Right renal cortex interstitium (tissue), 3 donors: Measurements from ENCODE around the gene CFLAR. TPM values are rescaled to one million over a fixed set of nuclear protein-coding genes. Genes with fewer than 3 reads are reported as not detected.
"Not testable (repeated sequence)": the region's sequence is repeated elsewhere in the genome, so short reads cannot be mapped to it uniquely, and the experiment has no call there.

ENCODE experiments used
- DNase-seq, 3 donors: peaks; one replicate each; pipeline ENCODE4 v3.0.0-alpha.2; 2013; ENCODE audit warnings: low read depth in 3 of 3, low spot score in 2 of 3
- polyA plus RNA-seq, 3 donors: library from polyadenylated mRNA; unstranded; fragments of 120-200 nt; gene quantifications; one replicate each; pipeline ENCODE4 v1.2.1, GENCODE V29; 2013; ENCODE audit not compliant: insufficient read length in 3 of 3

The CFLAR gene
- polyA plus RNA-seq, 3 donors: 50.2 to 55.3 (median 52.8) TPM

DNA sequence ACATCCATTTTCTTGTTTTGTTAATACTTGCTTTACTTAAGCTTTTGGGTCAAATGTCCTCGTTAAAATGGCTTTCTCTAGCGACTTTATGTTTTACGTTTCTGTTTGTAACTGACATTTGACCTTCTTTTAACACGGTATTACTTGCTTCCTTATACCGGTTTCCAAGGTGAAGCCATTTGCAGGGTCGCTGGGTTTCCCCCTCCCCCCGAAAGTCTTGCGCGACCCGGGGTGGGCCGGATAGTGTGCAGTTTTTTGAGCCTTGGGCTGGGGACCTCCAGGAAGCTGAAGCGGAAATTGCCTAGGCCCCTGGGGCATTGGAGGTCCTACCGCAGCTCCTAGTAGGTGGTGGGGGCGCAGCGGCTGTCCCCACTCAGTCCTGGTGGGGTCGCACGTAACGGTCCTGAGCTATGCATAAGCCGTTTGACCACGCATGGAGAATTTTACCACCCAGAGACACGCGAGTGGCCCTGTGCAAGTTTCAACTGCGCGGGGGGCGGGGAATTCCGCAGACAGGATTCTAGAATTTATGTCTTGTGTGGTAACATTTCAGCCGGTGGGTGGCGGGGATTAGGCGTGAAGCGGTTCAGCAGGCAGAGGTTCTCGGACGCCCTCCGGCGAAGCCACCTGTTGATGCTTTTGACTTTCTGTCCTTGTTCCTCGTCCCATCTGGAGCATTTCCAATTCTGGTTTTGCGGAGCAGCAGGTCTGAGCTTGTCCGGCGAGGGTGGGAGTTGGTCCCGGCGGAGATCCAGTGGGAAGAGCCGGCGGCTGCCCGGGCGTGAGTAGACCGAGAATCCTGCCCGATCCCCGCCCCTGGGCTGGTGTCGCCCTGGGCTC lies 2.4 kb downstream of the CFLAR start:
- peak; percentile 67 to 75 (median 71) for DNase-seq

DNA sequence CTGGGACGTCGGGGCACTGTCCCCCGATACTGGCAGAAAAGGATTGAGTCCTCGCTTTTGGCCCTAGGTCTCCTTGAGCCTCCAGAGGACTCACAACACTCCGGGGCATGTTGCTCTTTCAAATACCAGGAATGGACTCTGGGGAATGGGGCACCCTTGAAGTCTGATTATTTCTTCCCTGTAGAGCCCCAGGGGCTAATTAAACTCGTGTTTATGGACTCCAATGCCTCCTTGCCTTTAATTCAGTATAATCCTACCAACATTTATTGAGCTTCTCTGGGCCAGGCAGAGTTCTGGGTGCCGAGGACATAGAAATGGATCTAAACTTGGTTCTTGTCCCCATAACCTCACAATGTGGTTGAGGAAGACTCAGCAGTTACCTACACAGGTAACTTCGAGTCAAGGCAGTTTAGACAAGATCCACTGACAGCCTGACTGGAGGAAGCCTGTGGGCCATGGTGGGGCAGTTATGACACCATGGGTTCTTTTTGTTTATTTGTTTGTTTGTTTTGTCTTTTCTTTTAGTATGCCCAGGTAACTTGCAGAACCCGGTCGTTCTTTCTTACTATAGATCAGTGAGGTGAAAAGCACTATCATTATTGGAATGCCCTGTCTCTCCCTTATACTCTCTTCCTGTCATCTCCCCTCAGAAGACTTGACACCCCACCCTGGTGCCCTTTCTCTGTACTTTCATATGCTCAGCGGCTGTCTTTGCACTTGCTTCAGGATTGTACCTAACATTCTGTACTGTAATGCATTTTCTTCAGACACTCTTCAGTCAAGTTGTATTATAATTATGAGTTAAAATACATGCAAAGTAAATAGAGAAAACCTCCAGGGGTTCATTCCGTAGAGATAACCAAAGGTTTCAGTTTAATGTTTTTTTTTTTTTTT lies 3.2 kb downstream of the CFLAR start:
- no peak for DNase-seq

DNA sequence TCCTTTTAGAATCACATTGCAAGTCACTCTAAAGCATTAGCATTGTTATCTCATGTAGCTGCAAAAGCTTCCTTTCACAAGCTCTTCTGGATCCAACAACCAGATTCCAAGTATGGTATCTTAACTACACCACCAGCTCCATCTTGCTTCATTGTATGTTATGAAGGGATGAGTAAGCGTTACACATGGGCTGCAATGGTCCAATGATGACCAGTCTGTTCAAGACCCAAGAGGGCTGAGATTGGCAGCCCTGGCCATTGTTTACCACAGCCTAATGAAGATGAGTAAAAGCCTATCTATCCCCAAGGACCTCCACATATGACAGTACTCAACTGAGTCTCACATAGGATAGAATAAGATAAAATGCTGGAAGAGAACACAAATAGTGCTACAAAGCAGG lies 6.3 kb downstream of the CFLAR start:
- DNase-seq: no peak

DNA sequence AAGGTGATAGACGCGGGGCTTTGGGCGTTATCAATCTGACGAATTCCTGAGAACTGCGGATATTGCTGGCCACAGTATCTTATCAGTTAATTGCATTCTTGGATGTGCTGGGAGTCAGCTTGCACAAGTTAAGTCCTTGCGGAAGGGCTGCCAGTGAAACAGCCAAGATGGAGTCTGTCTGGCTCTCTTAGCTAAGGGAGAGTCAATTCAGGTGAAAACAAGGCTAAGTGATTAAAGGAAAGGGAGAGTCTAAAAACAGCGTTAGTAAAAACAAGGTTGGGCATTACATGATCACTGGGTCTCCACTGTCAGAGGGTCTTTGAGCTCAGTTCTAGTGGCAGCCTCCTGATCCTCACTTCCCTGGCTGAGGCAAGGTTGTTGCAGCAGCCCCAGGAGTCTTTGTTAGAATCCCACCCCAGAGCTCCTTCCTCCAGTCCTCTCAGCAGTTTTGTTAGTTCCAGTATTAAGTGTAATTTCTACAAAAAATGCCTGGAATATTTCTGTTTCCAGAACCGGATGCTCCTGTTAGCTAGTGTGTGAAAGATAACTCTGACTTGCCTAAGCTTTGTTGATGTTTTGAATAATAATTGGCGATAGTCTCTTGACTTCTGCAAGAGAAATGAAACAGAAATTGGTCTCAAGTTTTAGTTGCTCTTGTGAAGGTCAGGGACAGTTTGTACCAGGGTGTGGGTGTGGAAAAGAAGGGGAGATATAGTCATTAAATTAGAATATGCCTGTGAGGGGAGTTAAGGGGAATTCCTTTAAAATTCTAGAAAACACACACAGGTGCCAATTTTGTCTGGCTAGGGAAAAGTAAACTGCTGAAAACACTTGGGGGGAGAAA lies 10.6 kb downstream of the CFLAR start:
- DNase-seq: no peak

DNA sequence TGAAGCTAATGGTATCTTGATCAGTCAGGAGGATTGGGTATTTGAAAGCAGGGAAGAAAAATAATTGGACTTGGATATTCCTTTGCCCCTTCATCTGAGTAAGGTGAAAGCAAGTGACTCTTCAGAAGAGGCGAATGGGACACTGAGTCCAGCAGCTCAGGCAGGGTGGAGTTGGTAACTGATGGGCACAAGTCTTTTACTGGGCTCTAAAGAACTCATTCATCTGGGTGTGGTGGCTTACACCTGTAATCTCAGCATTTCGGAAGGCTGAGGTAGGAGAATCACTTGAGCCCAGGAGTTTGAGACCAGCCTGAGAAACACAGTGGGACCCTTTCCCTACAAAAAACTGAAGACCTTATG lies 11.2 kb downstream of the CFLAR start:
- DNase-seq: no peak

DNA sequence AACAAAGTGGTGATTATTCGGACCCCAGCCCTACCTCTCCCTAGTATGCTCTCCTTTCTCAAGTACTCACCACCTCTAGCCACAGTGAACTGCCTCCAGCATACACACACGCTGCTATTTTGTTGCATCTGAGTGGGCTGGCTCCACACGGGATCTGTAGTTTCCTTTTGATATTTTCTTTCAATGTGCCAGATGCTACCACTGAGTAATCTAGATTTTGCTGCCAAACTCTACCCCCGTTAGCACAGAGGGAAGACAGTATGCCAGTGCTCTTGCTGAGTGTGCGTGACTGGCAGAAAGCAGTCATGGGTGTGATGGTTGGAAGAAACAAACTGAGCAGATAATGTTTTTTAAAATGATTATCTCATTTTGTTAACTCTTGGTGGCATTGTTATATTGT lies 11.6 kb downstream of the CFLAR start:
- DNase-seq: no peak

DNA sequence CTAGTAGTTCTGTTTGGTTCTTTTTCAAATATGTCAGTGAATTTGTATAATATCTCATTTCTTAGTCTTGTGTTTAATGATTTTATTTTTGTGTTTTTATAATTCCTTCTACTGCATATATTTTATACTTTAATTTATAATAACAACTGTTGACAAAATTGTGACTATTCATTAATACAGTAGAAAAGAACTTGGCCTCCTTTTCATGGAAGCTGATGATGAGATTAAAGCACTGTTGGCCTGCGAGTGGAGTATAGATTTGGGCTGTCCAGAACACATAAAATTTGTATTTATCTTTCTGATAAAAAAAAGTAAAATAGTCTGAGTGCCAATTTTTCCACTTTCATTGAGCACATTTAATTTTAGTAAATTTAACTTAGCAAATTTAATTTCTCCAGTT lies 12.1 kb downstream of the CFLAR start:
- no peak for DNase-seq

DNA sequence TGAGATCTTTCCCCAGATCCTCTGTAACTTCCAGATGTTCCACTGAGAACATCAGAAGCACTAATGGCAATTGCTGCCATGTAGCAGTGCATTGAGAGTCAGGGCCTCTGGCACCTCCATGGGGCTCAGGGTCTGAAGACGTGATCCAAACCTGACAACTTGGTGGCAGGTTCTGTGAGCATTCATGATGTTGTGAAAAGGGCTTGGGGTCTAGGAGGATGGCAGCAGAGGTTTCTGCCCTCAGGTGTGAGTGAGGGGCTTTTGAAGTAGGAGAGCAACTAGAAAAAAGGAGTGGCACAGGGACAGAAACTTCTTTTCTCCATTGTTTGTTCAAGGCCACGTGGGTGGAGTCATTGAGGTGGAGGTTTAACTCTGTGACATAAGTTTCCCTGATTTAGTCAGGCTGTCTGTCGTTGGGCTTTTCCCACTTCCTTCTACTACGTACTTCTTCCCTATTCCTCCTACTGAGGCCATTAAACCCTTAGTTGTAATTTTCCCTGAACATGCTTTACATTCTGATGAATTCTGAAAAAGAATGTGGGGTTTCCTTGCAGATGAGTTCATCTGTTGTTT lies 13.1 kb downstream of the CFLAR start:
- no peak for DNase-seq

DNA sequence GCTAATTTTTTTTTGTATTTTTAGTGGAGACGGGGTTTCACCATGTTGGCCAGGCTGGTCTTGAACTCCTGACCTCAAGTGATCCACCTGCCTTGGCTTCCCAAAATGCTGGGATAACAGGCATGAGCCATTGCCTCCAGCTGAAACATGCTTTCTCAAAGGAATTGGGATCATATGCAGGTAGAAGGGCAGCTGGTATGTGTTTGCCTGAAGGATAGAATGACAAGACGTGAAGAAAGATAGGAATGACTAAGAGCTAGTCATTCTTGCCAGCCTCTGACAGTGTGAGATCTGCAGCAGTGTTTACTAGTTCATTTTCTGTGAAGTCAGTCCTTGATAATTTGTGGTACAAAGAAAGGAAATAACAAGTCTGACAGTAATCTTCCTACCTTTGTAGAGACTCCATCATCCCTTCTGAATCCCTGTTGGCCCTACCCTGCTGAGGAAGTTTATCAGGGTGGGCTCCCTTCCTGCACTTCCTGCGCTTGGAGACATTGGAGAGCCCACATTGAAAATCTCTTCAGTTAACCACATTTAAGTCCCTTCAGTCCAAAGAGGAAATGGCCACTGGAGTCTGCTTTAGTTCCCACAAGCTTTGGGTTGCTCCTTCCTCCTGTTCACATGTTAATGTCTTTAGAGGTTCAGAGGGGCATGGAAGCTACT lies 14.7 kb downstream of the CFLAR start:
- DNase-seq: no peak

DNA sequence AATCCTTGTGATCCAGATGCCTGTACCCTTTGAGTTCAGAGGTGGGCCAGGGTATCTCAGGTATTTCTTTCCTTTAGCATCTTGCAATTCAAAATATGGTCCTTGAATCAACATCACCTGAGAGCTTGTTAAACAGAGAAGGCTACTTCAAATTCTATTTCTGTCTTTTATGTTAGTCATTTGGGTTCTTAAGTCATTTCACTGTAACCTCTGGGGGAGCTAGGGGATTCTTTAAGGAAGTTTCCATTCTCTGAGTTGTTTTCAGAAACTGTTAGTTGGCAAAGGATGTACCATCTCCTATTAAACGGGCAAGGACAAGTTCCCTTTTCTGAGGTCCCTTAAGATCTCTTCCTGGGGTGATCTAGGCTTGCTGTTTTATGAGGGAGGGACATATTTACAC lies 16.6 kb downstream of the CFLAR start:
- no peak for DNase-seq

DNA sequence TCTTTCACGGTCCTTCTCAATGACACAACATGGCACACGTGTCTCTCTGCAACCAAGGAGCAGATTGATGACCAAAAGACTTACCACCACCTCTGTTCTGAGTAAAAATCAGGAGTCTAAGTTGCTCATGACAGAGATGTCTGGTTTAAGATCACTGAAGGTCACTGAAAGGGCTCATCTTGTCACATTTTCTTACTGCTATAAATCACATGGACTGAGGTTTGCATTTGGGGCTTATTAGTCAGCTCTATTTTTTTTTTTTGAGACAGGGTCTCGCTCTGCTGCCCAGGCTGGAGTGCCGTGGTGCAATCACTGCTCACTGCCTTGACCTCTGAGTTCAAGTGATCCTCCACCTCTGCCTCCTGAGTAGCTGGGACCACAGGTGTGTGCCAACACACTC lies 19.4 kb downstream of the CFLAR start:
- no peak for DNase-seq

DNA sequence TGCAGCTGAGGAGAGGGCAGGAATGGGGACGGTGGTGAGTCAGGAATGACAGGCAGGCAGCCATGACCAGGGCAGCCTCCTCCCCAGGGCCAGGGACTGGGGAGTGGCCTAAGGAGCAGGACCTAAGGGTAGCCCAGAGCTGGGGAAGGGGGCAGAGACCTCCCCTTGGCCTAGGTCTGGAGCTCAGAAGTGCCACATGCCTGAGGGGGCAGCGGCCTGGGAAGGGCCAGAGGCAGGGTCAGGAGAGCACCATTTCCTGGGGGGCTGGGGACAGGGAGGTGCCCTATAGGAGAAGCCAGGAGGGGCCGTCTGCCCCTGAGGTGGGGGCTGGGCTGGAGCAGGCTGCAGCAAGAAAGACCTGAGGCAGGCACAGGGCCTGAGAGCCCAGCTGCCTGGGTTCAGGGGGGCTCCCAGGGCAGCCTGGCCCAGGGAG lies 20.9 kb downstream of the CFLAR start:
- no peak for DNase-seq

DNA sequence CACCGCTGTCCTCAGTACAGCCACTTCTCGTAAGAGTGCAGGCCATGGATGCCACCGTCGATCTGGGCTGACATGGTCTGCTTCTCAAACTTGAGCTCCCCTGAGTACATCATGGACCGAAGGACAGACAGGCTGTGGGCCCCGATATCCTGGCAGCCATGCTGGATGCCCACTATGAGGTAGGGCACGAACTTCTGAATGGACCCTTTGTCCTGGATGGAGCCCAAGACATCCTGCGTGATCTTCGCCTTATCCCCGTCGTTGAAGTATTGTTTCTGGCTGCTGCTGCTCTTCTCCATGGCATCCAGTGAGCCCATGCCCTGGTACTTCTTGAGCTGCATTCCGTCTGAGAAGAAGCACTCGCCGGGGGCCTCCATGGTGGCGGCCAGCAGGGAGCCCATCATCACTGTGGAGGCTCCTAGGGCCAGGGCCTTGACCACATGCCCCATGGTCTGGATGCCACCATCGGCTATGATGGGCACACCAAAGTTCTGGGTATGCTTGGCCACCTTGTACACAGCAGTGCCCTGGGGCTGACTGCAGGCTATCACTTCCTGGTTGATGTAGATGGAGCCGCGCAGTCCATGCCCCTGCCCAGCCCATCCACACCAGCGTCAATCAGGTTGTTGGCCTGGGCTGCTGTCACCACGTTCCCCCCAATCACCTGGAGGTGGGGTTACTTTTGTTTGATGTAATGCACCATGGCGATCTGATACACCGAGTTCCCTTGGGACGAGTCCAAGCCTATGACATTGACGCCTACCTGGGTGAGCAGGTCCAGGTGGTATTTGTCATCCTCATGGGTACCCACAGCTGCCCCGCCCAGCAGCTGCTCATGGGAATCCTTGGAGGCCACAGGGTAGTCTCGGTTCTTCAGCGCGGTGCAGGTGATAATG lies 21.8 kb downstream of the CFLAR start:
- DNase-seq: no peak

DNA sequence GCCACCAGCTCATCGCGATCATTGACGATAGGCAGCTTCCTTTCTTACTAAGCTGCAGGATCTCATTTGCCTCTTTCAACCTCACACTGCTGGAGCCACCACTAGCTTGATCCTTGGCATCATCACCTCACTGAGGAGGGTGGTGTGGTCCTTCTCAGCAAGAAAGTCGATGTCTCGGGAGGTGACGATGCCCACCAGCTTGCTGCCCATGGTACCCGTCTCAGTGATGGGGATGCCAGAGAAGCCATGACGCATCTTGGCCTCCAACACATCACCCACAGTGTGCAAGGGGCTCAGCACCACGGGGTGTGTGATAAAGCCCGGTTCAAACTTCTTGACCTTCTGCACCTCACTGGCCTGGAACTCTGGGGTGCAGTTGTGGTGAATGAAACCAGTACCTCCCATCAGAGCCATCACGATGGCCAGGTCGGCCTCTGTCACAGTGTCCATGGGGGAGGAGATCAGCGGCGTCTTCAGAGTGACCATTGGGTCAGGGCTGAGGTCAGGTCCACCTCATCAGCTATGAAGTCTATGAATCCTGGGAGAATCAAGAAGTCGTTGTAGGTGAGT lies 22.5 kb downstream of the CFLAR start:
- DNase-seq: no peak

DNA sequence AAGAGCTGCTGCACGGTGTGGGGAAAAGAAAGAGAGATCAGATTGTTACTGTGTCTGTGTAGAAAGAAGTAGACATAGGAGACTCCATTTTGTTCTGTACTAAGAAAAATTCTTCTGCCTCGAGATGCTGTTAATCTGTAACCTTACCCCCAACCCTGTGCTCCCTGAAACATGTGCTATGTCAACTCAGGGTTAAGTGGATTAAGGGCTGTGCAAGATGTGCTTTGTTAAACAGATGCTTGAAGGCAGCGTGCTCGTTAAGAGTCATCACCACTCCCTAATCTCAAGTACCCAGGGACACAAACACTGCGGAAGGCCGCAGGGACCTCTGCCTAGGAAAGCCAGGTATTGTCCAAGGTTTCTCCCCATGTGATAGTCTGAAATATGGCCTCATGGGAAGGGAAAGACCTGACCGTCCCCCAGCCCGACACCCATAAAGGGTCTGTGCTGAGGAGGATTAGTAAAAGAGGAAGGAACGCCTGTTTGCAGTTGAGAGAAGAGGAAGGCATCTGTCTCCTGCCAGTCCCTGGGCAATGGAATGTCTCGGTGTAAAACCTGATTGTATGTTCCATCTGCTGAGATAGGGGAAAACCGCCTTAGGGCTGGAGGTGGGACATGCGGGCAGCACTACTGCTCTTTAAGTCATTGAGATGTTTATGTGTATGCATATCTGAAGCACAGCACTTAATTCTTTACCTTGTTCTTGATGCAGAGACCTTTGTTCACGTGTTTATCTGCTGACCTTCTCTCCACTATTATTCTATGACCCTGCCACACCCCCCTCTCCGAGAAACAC lies 23.2 kb downstream of the CFLAR start:
- DNase-seq: not testable (repeated sequence)

DNA sequence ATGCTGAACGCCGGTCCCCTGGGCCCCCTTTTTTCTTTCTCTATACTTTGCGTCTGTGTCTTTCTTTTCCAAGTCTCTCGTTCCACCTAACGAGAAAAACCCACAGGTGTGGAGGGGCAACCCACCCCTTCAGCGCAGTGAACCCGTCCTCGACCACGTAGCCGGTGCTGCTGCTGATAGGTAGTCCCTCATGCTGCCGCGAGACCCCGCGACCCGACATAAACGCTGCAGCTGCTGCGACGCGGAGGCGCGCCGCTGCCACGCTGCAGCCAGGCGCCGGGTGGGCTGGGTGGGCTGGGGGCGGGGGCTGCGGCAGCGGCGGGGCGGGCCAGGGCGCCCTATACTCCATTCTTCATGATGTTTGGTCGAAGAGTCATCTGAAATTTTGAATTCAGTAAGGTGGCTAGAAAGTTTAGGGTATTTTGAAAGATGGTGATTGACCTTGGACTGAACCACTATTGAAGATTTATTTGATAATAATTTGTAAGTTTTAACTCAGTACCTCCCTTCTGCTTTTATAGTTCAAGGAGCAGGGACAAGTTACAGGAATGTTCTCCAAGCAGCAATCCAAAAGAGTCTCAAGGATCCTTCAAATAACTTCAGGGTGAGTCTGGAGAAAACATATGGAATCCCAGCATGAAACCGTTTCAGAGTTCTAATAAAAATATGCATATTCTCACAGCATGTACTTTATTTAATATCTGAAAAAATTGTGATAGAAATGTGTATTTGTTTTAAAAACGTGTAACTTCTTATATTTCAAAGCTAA lies 24.1 kb downstream of the CFLAR start:
- DNase-seq: no peak
